H1 (cell line): ENCODE measurements around the gene SCNN1A. TPM values are rescaled to one million over a fixed set of nuclear protein-coding genes. Genes with fewer than 3 reads are reported as not detected.

Experiments used
- SIN3A ChIP-seq, 2 experiments: IDR thresholded peaks in 1 of 2; conservative IDR thresholded peaks in 1 of 2; 2 replicates each; pipeline ENCODE4 v1.6.1; 2011 to 2012; ENCODE audit warnings: low read length in 2 of 2, improper control_type of control experiment in 1 of 2, low read depth in 1 of 2, mild to moderate bottlenecking in 1 of 2
- polyA plus RNA-seq, 7 experiments: library from polyadenylated mRNA; depleted of rRNA in 3 of 7; stranded (reverse) in 5 of 7; unstranded in 2 of 7; fragments of >200 nt in 5 of 7; fragments of 200-250 nt in 2 of 7; gene quantifications; 1 replicate in 5 of 7; 2 replicates in 1 of 7; 4 replicates in 1 of 7; pipeline versions ENCODE4 v1.2.1 to v1.2.3, GENCODE V29; 2011 to 2013; ENCODE audit warnings: missing spikeins in 2 of 7, mixed read lengths in 2 of 7
- total RNA-seq: library from RNA; stranded (reverse); fragmentation: NEBNext Ultra II Directional; extraction: Animal tissue kit (Norgen Biotek cat#: 25700); gene quantifications from 2 replicates; pipeline ENCODE4 v1.2.1, GENCODE V29; 2021

SCNN1A gene
- total and polyA plus RNA-seq, 2 of the 8 experiments (the other 6 are each of a cell fraction or from before 2014, with no cell fraction given), result 85.5 to 156 TPM

- TF ChIP-seq SIN3A (conservative IDR thresholded peaks at IDR 0.05 in 1 of 2, IDR thresholded peaks at IDR 0.05 in 1 of 2; ENCODE audit: low read depth in 1 of 2, low read length in 2 of 2), result peak in 1 of 2 experiments; percentile 59; a peak in 2 of 4 replicates
Observed at GRCh38 chr12:6341417-6342139, 33.8 kb downstream of the SCNN1A start, which contains the start of gene TNFRSF1A (continued).
